Activated effector memory CD4-positive, alpha-beta T cell treated with Interleukin-2 at 50 U/mL for 16 hours (primary cell): ENCODE results near the gene PVR.
"Not testable (repeated sequence)": the region's sequence is repeated elsewhere in the genome, so short reads cannot be mapped to it uniquely, and the experiment has no call there.

Experiments used
- DNase-seq: peaks from one replicate; pipeline ENCODE4 v3.0.0-alpha.2; 2020

The PVR gene, protein sequence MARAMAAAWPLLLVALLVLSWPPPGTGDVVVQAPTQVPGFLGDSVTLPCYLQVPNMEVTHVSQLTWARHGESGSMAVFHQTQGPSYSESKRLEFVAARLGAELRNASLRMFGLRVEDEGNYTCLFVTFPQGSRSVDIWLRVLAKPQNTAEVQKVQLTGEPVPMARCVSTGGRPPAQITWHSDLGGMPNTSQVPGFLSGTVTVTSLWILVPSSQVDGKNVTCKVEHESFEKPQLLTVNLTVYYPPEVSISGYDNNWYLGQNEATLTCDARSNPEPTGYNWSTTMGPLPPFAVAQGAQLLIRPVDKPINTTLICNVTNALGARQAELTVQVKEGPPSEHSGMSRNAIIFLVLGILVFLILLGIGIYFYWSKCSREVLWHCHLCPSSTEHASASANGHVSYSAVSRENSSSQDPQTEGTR

GRCh38 chr19:44643605-44644401 lies at the start of gene PVR:
PVR (plus strand) TSS chr19:44643910; CDS start chr19:44644097, 187 bp downstream.
- DNase-seq, result no peak

- DNase-seq, result no peak
Measured at GRCh38 chr19:44596428-44597130, 47.1 kb upstream of the PVR start.

DNA sequence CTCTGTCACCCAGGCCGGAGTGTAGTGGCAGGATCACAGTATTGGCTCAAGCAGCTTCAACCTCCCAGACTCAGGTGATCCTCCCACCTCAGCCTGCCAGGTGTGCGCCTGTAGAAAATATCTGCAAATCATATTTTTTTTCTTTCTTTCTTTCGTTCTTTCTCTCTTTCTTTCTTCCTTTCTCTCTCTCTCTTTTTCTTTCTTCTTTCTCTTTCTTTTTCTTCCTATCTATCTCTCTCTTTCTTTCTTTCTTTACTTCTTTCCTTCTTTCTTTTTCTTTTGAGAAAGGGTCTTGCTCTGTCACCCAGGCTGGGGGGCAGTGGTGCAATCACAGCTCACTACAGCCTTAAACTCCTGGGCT lies 46.6 kb upstream of the PVR start:
- no peak for DNase-seq

- no peak for DNase-seq
Measured at GRCh38 chr19:44598355-44598754, 45.4 kb upstream of the PVR start.

DNA sequence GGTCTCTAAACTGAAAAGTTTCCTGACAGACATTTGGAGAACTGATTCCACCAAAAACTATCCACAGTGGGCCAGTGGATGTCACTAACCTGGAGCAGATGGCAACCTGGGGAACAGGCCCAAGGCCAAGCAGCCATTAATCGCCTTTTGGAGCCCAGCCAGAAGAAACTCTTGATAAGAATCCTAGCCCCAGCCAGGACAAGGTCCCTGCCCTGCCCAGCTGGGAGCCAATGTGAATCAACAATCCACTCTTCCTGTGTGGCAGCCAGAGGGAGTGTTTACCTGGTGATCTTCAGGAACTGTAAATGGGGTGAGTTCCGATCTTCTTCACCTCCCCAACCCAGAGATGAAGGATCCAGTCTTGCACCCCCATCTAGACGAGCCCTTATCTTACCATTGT lies 44.8 kb upstream of the PVR start:
- DNase-seq, result no peak

- DNase-seq, result no peak
Measured at GRCh38 chr19:44600466-44600865, 43.2 kb upstream of the PVR start.

GRCh38 chr19:44602081-44602480 lies 41.6 kb upstream of the PVR start:
- DNase-seq, result no peak

- DNase-seq, result no peak
Measured at GRCh38 chr19:44603201-44603945, 40.3 kb upstream of the PVR start.

- DNase-seq, result no peak
Measured at GRCh38 chr19:44604241-44604640, 39.5 kb upstream of the PVR start.

DNA sequence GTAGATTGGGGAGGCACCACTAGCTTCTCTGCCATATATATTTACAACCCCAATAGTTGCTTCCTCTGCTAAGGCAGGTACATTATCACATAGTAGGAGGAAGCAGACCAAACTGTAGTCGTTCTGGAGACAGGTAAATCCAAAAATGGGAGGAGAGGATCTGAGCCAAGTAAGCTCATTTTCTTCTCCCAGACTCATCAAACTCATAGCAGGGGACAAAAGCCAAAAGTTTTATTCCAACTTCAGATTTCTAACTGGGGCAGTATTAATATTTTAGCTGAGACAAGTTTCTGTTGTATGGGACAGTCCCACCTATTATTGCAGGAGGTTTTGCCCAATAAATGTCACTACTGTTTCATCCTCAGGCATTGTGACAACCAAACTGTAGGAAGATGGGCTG lies 38.2 kb upstream of the PVR start:
- no peak for DNase-seq

DNA sequence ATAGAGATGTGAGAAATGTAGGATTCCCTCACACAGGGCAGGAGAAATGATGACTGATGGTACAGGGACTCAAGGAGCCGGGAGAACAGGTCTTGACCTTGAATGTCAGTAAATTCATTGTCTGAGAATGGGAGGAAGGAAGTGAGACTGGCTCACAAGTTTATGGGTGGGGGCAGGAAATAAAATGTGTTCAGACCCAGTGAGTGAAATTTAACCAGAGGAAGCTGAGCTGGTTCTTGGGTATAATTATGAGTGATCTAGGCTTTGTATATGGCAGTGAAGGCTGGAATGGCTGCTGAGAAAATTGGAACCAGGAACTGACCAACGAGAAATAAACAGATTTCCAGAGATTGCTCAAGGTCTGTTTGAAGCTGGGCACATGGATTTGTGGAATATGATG lies 36.7 kb upstream of the PVR start:
- no peak for DNase-seq

- no peak for DNase-seq
Measured at GRCh38 chr19:44607917-44608316, 35.8 kb upstream of the PVR start.

- no peak for DNase-seq
Measured at GRCh38 chr19:44608391-44608821, 35.3 kb upstream of the PVR start.

DNA sequence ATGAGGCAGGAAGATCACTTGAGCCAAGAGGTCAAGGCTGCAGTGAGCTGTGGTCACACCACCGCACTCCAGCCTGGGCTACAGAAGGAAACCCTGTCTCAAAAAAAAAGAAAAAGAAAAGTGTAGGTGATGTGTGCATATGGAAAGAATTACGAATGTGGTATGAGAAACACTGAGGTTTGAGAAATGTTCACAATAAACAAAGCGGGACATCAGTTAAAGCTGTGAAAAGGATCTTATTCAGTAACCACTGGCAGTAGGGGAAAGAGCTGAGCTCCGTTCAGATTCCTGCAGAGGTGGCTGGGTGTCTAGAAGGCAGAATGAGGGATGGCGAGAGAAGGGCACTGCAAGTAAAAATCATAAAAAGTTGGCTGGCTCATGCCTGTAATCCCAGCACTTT lies 34.5 kb upstream of the PVR start:
- no peak for DNase-seq

GRCh38 chr19:44610497-44610896 lies 33.2 kb upstream of the PVR start:
- not testable (repeated sequence) for DNase-seq

DNA sequence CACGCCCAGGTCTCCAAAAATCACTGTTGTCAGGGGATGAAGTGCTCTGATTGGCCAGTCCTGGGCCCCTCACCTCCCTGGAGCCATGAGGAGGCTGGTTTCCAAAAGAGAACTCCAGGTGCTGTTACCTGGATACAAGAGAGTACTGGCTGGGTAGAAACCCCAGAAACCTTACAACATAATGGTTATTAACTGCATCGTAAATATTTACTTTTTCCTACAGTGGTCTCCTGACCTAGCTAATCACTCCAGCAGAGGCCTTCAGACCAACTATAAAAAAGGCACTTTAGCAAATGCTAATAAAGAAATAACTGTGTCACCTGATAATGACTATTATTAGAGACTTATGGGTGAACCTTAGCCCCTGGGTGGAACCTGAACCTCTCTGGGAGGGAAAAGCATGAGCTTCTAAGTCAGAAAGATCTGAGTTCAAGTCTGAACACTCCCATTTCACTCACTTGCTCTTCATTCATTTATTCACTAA lies 31.9 kb upstream of the PVR start:
- DNase-seq, result no peak

DNA sequence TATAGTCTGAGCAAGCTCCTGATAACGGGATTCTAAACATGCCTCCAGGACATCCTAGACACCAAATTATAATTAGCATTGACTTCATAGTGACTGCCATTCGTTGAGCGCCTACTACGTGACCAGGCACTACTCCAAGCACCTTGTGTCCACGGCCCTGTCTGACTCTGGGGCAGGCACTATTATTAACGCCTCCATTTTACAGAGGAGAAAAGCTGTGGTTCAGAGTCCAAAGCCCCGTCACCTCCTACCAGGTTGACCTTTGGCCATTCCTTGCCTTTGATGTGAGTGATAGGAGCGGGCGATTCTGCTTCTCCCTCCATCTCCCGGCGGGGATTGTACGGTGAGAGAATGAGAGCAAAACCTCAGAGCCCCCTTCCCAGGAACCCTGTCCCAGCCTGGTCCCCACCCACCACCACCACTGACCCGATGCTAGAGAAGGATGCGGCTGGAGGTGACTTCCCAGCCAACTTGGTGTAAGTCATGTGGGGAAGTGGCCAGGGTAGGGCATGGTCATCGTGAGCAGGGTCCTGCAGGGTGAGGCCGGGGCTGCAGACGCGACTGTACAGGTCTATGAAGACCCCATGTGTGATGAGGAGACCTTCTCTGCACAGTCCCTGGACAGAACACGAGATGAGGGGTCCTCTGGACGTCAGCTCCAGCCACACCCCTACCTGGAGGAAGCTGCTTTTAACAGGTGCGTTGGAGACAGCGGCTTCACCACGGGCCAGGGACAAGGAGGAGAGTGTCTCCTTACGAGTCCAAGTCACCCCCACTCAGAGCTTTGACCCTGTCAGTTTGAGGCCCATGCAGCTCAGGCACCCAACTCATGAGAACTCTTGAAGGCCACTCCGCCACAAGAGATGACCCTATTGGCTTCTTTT lies 30.2 kb upstream of the PVR start, which contains the start of gene IGSF23:
TSS of gene IGSF23 (plus strand) at position 269 of the 884 bp plus-strand sequence. CDS start at position 352, 83 bp downstream.
- DNase-seq, result no peak

- no peak for DNase-seq
Measured at GRCh38 chr19:44614313-44614712, 29.4 kb upstream of the PVR start.

DNA sequence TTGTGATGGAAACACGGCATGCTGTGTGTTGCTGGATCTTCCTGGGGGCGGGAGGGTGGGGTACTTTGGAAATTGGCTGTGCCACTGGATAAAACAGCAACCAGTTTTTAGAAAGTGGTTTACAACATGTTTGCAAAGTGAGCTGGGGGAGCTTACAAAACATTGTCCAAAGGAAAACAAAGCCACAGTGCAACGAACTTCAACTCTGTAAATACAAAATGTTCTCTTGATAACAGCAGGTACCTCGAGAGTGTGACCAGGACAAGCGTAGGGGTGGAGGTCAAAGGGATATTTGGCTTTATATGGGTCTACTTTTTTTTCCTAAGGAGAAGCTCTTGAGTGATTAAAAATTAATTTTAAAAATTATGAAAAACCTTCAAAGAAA lies 27.9 kb upstream of the PVR start:
- DNase-seq, result no peak

- no peak for DNase-seq
Measured at GRCh38 chr19:44617110-44617880, 26.4 kb upstream of the PVR start.
